HG03378 (cell line): ENCODE results near the gene DMRT2.

Experiments used
- ATAC-seq: cut with Tn5 transposase; IDR thresholded peaks from one replicate; pipeline ENCODE4 v1.9.1; 2021; ENCODE audit warnings: mild to moderate bottlenecking, moderate library complexity; ENCODE audit not compliant: unreplicated experiment

The DMRT2 gene

DNA sequence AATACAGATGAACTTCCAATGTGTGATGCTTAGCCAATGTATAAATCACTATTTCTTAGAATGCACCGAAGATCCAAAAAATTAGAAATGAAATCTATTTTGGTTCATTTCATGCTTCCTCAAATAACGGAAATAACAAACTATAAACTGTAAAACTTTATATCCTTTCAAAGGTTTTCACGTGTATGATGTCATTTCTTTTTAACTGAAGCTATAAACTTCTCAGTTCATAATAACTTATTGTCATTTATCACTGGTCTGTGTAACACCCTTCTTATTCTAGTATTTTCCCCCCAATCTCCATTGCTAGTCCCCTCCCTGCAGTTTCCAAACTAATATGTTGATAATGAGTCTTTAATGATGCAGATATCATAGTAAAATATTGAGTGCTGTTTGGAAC is 36.4 kb downstream of the DMRT2 start:
- ATAC-seq: no peak

DNA sequence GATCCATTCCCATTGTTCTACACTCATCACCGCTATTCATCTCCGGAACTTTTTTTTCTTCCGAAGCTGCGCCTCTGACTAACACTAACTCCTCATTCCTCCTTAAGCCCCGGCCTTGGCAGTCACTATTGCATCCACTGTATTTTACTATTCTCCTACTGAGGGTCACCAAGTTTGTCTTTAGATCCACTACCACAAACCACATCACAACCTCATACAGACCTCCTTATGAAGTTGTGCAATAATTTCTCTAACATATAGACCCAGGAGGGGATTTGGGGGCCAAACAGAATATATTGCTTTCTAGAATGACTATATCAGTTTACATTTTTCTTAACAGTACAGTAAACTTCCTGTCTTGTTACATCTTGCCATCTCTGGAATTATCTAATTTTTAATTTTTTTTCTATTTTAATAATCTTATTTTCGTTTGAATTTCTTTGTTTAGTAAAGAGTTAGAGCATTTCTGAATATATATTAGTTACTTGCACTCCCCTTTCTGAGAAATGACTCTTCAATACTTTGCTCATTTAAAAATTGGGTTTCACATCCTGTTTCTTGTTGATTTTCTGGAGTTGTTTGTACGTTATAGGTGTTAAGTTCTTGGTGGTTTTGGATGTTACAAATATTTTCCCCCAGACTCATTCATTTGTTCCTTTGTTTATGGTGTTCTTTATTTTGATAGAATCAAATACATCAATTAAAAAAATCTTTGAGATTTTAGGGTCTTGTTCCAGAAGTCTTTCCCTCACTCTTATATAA is 37.1 kb downstream of the DMRT2 start:
- ATAC-seq: no peak

GRCh38 chr9:1094749-1095148 is 44.6 kb downstream of the DMRT2 start:
- ATAC-seq: no peak

DNA sequence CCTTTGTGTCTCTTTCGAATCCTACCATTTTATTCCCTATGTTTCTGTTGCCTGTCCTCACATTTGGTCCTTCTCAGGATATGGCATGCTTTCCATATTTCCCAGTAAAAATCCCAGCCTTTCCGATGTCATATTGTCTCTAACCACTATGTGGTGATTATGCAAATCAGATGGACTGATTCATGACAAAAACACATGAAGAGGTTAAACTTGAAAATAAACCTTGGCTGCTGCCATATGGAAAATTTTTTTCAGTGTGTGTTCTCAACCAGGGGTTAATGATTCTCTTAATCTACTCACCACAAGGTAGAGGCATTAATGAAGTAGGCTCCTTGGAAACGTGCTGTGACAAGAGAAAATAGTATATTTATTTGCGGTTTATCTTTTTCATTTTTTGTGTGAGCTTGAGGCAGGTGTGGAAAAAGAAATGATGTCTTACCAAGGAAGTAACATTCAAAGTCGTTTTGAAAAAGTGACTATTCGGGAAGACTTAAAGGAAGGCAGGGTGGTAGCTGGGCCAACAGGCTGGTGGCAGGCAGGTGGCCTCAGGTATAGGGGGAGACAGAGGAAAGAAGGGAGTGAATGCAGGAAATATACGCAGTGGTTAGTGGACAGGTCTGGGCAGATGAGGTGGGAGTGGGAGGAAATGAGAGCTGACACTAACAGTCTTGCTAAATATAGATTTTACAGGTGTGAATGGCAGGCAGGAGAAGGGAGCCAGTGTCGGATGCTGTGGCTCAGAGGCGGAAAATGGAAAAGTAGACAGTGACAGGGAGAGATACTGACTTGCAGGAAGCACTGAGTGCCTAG is 46.2 kb downstream of the DMRT2 start:
- no peak for ATAC-seq

DNA sequence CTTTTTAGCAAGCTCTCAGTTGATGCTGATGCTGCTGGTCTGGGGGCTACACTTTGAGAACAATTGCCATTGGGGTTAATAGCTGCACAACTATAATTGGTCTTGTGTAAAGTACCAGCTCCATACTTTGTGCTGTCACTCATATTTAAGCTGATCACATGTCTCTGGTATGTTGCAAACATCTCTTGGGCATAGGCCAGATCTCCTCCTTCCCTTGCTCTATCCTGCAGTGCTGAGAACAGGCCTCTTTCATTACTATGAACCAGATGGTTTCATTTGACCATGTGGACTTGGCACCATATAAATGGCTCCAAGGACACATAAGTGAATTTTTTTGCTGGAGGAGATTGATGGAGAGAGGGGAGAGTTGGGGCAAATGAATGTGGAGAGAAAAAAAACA is 48.4 kb downstream of the DMRT2 start:
- ATAC-seq: no peak

DNA sequence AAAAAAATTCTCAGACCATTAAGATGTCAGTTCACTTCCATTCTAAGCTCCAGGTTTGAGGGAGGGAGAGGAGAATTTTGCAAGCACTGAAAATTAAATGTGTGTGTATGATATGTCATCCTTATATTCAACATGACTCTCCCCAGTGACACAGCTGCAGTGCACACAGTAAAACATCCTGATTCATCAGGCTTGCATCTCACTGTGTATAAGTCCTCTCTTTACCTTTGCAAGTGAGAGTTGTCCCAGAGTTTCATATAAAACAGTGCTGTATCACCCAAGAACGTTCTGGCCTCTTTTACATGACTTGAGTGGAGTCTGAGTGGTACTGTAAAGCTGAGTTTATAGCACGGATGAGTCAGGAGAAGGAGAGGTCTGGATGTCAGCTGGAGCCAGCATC is 50.0 kb downstream of the DMRT2 start:
- no peak for ATAC-seq

DNA sequence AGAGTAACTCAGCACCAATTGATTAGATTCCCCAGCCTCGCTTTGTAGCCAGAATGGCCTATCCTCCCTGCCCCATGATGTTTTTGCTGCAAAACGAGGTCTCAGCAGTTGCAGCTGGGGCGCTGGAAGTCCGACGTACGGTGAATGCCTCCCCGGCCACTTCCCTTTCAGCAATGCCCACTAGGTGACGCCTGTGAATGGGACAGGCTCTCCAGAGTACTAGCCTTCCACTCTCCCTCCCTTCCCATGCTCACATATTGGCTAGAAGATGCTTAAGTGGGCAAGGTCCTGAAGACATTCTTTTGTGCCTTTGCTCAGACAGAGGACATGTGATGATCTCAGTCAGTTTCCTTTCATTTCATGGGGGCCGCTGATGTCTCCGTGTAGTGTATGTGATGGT is 50.8 kb downstream of the DMRT2 start:
- no peak for ATAC-seq

DNA sequence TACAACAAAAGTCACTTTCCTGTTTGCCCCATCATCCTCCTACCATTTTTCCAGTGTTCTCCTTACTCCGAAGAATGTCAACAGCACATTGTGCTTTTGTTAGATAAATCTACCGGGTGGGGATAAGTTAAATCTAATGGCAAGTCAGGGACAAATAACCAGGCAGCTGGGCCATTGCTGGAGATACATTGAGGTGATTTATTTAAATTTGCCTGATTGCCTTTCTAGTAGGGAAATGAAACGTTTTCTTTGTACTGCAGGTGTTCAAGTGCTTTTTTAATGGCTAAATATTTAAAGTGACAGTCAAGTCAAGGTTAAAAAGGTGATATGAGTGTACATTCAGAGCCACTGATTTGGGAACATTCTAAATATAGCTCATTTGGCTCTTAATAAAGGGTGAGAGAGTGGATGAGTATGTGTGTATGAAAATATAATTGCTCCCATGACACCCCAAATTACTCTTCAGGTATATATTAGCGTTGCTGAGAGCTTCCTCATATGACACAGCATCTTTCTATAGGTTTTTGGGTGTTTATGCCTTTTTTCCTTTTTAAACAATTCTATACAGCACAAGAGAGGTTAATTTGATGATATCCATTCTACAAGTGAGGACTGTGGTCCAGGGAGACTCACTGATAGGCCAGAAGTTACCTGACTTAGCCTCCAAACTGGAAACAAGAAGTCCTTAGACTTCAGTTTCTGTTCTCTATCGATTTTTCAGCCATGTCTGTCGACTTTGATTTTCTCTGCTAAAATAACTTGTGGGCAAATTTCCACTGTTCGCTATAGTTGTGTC is 51.9 kb downstream of the DMRT2 start:
- ATAC-seq: no peak

- ATAC-seq: no peak
Measured at GRCh38 chr9:1102642-1102970, 52.4 kb downstream of the DMRT2 start.
